Measurements from ENCODE around the gene IL17RE. TPM values are rescaled to one million over a fixed set of nuclear protein-coding genes. Genes with fewer than 3 reads are reported as not detected.
A peak's percentile ranks its signal among the peaks of the same experiment; 100 is the strongest.

Gene IL17RE
- total and polyA plus RNA-seq, 9 of the 15 experiments (the other 6 are each of a cell fraction or from before 2014, with no cell fraction given): 0.32 to 1.9 (median 0.51) TPM; not detected in 4

DNA sequence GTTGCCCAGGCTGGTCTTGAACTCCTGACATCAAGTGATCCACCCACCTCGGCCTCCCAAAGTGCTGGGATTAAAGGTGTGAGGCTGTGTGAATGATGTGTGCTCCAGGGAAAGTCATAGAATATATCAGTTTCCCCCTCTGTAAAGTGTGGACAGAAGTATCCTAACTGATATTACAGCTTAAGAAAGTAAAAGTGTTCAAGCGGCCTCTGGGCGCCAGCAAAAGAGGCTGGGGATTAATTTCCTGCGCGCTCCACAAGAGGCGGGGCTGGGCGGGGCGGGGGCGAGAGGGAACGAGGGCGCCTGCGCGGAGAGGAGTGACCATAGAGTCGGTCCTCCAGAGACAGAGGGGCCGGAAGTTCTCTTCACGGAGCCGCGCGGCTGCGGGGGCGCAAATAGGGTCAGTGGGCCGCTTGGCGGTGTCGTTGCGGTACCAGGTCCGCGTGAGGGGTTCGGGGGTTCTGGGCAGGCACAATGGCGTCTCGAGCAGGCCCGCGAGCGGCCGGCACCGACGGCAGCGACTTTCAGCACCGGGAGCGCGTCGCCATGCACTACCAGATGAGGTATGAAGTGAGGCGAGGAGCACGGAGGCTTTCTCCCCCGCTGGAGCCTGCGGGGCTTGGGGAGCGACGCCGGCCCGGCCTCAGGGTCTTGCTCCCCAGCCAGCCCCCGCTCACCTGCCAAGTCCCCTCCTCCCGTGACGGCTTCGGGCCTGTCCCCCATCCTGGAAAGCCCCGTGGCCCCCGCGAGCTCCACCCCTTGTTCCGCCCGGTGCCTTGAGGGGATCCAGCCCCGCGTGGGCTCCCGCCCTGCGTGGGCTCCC is 12.2 kb upstream of the IL17RE start, which contains the start of gene JAGN1 (continued):
- TF ChIP-seq ETV1 (tag; conservative IDR thresholded peaks at IDR 0.05; ENCODE audit: low read depth): peak; percentile 99
- TF ChIP-seq, protein P1, sequence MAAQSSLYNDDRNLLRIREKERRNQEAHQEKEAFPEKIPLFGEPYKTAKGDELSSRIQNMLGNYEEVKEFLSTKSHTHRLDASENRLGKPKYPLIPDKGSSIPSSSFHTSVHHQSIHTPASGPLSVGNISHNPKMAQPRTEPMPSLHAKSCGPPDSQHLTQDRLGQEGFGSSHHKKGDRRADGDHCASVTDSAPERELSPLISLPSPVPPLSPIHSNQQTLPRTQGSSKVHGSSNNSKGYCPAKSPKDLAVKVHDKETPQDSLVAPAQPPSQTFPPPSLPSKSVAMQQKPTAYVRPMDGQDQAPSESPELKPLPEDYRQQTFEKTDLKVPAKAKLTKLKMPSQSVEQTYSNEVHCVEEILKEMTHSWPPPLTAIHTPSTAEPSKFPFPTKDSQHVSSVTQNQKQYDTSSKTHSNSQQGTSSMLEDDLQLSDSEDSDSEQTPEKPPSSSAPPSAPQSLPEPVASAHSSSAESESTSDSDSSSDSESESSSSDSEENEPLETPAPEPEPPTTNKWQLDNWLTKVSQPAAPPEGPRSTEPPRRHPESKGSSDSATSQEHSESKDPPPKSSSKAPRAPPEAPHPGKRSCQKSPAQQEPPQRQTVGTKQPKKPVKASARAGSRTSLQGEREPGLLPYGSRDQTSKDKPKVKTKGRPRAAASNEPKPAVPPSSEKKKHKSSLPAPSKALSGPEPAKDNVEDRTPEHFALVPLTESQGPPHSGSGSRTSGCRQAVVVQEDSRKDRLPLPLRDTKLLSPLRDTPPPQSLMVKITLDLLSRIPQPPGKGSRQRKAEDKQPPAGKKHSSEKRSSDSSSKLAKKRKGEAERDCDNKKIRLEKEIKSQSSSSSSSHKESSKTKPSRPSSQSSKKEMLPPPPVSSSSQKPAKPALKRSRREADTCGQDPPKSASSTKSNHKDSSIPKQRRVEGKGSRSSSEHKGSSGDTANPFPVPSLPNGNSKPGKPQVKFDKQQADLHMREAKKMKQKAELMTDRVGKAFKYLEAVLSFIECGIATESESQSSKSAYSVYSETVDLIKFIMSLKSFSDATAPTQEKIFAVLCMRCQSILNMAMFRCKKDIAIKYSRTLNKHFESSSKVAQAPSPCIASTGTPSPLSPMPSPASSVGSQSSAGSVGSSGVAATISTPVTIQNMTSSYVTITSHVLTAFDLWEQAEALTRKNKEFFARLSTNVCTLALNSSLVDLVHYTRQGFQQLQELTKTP (IDR thresholded peaks at IDR 0.05; ENCODE audit: low read depth in 1 of 2, partially characterized antibody in 2 of 2): peak in 1 of 2 experiments; percentile 17
- peak; percentile 98 for TF ChIP-seq EGR1 (conservative IDR thresholded peaks at IDR 0.05)
- TF ChIP-seq, protein P2, sequence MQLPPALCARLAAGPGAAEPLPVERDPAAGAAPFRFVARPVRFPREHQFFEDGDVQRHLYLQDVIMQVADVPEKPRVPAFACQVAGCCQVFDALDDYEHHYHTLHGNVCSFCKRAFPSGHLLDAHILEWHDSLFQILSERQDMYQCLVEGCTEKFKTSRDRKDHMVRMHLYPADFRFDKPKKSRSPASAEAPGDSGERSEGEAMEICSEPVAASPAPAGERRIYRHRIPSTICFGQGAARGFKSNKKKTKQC (CRISPR knock-in tag; IDR thresholded peaks at IDR 0.05): peak; percentile 89; the same call in 1 of the 2 replicates
- TF ChIP-seq POLR2AphosphoS5 (IDR thresholded peaks at IDR 0.05; ENCODE audit: control insufficient read depth, insufficient read depth, low read depth, low read length): peak; percentile 94
- TF ChIP-seq, protein P3, sequence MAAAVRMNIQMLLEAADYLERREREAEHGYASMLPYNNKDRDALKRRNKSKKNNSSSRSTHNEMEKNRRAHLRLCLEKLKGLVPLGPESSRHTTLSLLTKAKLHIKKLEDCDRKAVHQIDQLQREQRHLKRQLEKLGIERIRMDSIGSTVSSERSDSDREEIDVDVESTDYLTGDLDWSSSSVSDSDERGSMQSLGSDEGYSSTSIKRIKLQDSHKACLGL (CRISPR knock-in tag; IDR thresholded peaks at IDR 0.05; ENCODE audit: borderline replicate concordance, poor library complexity, severe bottlenecking): no peak
- peak; percentile 98 for TF ChIP-seq PHF8 (IDR thresholded peaks at IDR 0.05; ENCODE audit: borderline replicate concordance, low read length)
- TF ChIP-seq ETV5 (CRISPR knock-in tag; IDR thresholded peaks at IDR 0.05; ENCODE audit: low read depth): peak; percentile 99
- peak; percentile 93; the same call in 1 of the 2 replicates for TF ChIP-seq MTA3 (IDR thresholded peaks at IDR 0.05; ENCODE audit: borderline replicate concordance)
- TF ChIP-seq, protein P4, sequence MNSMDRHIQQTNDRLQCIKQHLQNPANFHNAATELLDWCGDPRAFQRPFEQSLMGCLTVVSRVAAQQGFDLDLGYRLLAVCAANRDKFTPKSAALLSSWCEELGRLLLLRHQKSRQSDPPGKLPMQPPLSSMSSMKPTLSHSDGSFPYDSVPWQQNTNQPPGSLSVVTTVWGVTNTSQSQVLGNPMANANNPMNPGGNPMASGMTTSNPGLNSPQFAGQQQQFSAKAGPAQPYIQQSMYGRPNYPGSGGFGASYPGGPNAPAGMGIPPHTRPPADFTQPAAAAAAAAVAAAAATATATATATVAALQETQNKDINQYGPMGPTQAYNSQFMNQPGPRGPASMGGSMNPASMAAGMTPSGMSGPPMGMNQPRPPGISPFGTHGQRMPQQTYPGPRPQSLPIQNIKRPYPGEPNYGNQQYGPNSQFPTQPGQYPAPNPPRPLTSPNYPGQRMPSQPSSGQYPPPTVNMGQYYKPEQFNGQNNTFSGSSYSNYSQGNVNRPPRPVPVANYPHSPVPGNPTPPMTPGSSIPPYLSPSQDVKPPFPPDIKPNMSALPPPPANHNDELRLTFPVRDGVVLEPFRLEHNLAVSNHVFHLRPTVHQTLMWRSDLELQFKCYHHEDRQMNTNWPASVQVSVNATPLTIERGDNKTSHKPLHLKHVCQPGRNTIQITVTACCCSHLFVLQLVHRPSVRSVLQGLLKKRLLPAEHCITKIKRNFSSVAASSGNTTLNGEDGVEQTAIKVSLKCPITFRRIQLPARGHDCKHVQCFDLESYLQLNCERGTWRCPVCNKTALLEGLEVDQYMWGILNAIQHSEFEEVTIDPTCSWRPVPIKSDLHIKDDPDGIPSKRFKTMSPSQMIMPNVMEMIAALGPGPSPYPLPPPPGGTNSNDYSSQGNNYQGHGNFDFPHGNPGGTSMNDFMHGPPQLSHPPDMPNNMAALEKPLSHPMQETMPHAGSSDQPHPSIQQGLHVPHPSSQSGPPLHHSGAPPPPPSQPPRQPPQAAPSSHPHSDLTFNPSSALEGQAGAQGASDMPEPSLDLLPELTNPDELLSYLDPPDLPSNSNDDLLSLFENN (IDR thresholded peaks at IDR 0.05; ENCODE audit: low read depth in 2 of 2, low read length in 2 of 2): peak in 1 of 2 experiments; percentile 79; a peak in 1 of 4 replicates
- peak; percentile 97 for TF ChIP-seq POLR2G (IDR thresholded peaks at IDR 0.05; ENCODE audit: low read depth, low read length)

All from K562 (cell line).